Measurements from ENCODE around the gene KCNIP2. TPM values are rescaled to one million over a fixed set of nuclear protein-coding genes. Genes with fewer than 3 reads are reported as not detected.
A peak's percentile ranks its signal among the peaks of the same experiment; 100 is the strongest.

KCNIP2 gene
- total and polyA plus RNA-seq, 2 of the 4 experiments (the other 2 are of a cell fraction), result under 0.01 to 0.87 TPM

- Histone ChIP-seq H3K4ac (ENCODE audit: low read depth, low read length) (peak overlapping the region; percentile 89), H4K91ac (ENCODE audit: insufficient read depth, low read depth, low read length) (peak overlapping the region; percentile 29), H3K27me3 (ENCODE audit: control insufficient read depth, insufficient read depth, low read length) (no peaks in the 10 kb centered on the region), H3K18ac (ENCODE audit: low read depth, low read length) (peak overlapping the region; percentile 11; the same call in 1 of the 2 replicates), H3K14ac (replicated peaks; ENCODE audit: low read depth, low read length) (peak overlapping the region; percentile 90), H3K9me3 (ENCODE audit: control insufficient read depth, insufficient read depth, low read length) (no peaks in the 10 kb centered on the region), H2AFZ (replicated peaks; ENCODE audit: low read length, poor library complexity) (peak overlapping the region; percentile 92), H4K20me1 (ENCODE audit: insufficient read depth, low read length) (peaks cover 42% of the 10 kb centered on the region), H3K4me3 (ENCODE audit: insufficient read depth, low read depth, low read length) (peak overlapping the region; percentile 39), H3K56ac (ENCODE audit: extremely low read depth, insufficient read depth, low read length) (peak overlapping the region; percentile 65), H3K36me3 (ENCODE audit: control insufficient read depth, insufficient read depth, low read length) (no peaks in the 10 kb centered on the region), H4K8ac (ENCODE audit: low read depth in 2 of 2, low read length in 2 of 2) (peak overlapping the region; percentile 56 to 89), H2AK5ac (ENCODE audit: low read depth, low read length) (peak overlapping the region; percentile 66), H2BK20ac (ENCODE audit: low read depth, low read length) (peak overlapping the region; percentile 36; the same call in 1 of the 2 replicates), H3K9ac (ENCODE audit: low read depth, low read length) (peak overlapping the region; percentile 68), H2AK9ac (replicated peaks; ENCODE audit: low read depth, low read length, poor library complexity) (peak overlapping the region; percentile 59), H3K4me1 (ENCODE audit: control insufficient read depth, insufficient read depth, low read length) (peaks cover 6% of the 10 kb centered on the region), H3K23ac (ENCODE audit: low read depth, low read length) (peak overlapping the region; percentile 84), H3K4me2 (ENCODE audit: low read depth, low read length) (peak overlapping the region; percentile 85), H2BK120ac (ENCODE audit: low read depth, low read length) (peak overlapping the region; percentile 62; the same call in 1 of the 2 replicates), H2BK5ac (ENCODE audit: low read depth, low read length, poor library complexity, severe bottlenecking) (peak overlapping the region; percentile 60), H4K5ac (ENCODE audit: low read depth, low read length) (peak overlapping the region; percentile 31), H3K9me1 (ENCODE audit: insufficient read depth, low read length) (peaks cover 7% of the 10 kb centered on the region; the same call in 1 of the 2 replicates), H2BK15ac (ENCODE audit: low read depth, low read length) (peak overlapping the region; percentile 73), H3K27ac (ENCODE audit: insufficient read depth, low read length) (peak overlapping the region; percentile 31), H3K79me1 (ENCODE audit: low read depth in 1 of 2, low read length in 2 of 2) (peaks cover 0 to 14% of the 10 kb centered on the region in 2 experiments; a peak in 3 of 4 replicates)
- dilution Hi-C loops (cut with HindIII; ENCODE audit: low sequenced_read_pairs, unreplicated experiment), result no loop called here
- intact Hi-C loops (cut with micrococcal nuclease), result no loop called here
- DNase-seq (no peak), ATAC-seq (ENCODE audit: low read depth) (peak; percentile 30)
- BruUV-seq (replicated peaks), result no TSS peak
- POLR2A ChIA-PET (ENCODE audit: unreplicated experiment), result interaction anchor here (0.5 kb wide), 1 partner anchor 862 kb away, joined by 7 read pairs; no protein-coding TSS in a partner anchor
- TF ChIP-seq CTCF (conservative IDR thresholded peaks at IDR 0.05; ENCODE audit: low read depth, low read length) (no peak), MXI1 (IDR thresholded peaks at IDR 0.05; ENCODE audit: borderline replicate concordance, low read depth, low read length) (peak; percentile 33; the same call in 1 of the 2 replicates)
- 0% methylated on average over 4 of the region's 14 CpGs; no CpG with 5 or more reads in 1 of the 2 experiments for whole genome bisulfite sequencing, 2 experiments (ENCODE audit: extremely low coverage in 2 of 2, insufficient read length in 1 of 2)
- CTCF ChIA-PET, result interaction anchor here (0.7 to 1.0 kb wide), 2 partner anchors 13 to 127 kb away, joined by 3 read pairs; no protein-coding TSS in a partner anchor
- in situ Hi-C loops (cut with MboI; ENCODE audit: low sequenced_read_pairs), result loop anchor here (25.0 kb wide), 1 partner anchor 882 kb away; no protein-coding TSS in a partner anchor
Observed at GRCh38 chr10:101818872-101819633, 24.5 kb downstream of the KCNIP2 start.

Measured in IMR-90 (cell line).